ENCODE measurements around the gene SPOCK1. TPM values are rescaled to one million over a fixed set of nuclear protein-coding genes. Genes with fewer than 3 reads are reported as not detected.
"Not testable (repeated sequence)": the region's sequence is repeated elsewhere in the genome, so short reads cannot be mapped to it uniquely, and the experiment has no call there.

The SPOCK1 gene
- total RNA-seq, 1 donor from 2014 or later = 900 TPM

DNA sequence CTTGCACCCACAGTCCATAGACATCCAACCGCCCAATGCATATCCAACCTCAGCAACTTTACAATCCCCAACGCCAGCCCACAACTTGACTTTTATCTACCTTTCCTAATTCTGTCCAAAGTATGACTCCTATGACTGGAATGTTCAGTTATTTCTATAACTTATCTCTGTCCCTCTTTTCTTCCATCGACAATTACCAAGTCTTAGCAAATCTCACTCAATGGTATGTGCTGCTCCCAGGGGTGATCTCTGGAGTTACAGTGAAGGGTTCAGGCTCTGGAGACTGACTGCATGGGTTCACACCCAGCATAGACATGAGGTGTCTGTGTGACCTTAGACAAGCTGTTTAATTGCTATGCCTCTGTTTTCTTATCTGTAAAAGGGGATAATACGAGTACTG is 106.9 kb downstream of the SPOCK1 start:
- Mint-ChIP-seq H3K4me3 (ENCODE audit: unreplicated experiment) (no peak overlapping the region), H3K27ac (ENCODE audit: unreplicated experiment) (no peak overlapping the region), H3K27me3 (ENCODE audit: unreplicated experiment) (no peaks in the 10 kb centered on the region), H3K36me3 (ENCODE audit: unreplicated experiment) (peaks cover 2% of the 10 kb centered on the region), H3K9me3 (ENCODE audit: unreplicated experiment) (no peaks in the 10 kb centered on the region), H3K4me1 (ENCODE audit: unreplicated experiment) (peaks cover 11% of the 10 kb centered on the region)
- DNase-seq (ENCODE audit: extremely low spot score, unreplicated experiment) = no peak
- no peak for TF ChIP-seq CTCF (IDR thresholded peaks at IDR 0.05)

- not testable (repeated sequence) for DNase-seq (ENCODE audit: extremely low spot score, unreplicated experiment); H3K4me3 Mint-ChIP-seq (ENCODE audit: unreplicated experiment); H3K27ac Mint-ChIP-seq (ENCODE audit: unreplicated experiment); H3K27me3 Mint-ChIP-seq (ENCODE audit: unreplicated experiment); H3K9me3 Mint-ChIP-seq (ENCODE audit: unreplicated experiment)
- peaks cover 10% of the 10 kb centered on the region for H3K36me3 Mint-ChIP-seq (ENCODE audit: unreplicated experiment)
- H3K4me1 Mint-ChIP-seq (ENCODE audit: unreplicated experiment) = peaks cover 11% of the 10 kb centered on the region
Measured at GRCh38 chr5:137391044-137391443, 108.1 kb downstream of the SPOCK1 start.

GRCh38 chr5:137389042-137389441 is 110.1 kb downstream of the SPOCK1 start:
- DNase-seq (ENCODE audit: extremely low spot score, unreplicated experiment) = no peak
- H3K4me3 Mint-ChIP-seq (ENCODE audit: unreplicated experiment) = no peak overlapping the region
- TF ChIP-seq CTCF (IDR thresholded peaks at IDR 0.05) = no peak
- H3K27ac Mint-ChIP-seq (ENCODE audit: unreplicated experiment) = no peak overlapping the region
- H3K27me3 Mint-ChIP-seq (ENCODE audit: unreplicated experiment) = no peaks in the 10 kb centered on the region
- H3K36me3 Mint-ChIP-seq (ENCODE audit: unreplicated experiment) = peaks cover 12% of the 10 kb centered on the region
- peaks cover 19% of the 10 kb centered on the region for H3K9me3 Mint-ChIP-seq (ENCODE audit: unreplicated experiment)
- peaks cover 6% of the 10 kb centered on the region for H3K4me1 Mint-ChIP-seq (ENCODE audit: unreplicated experiment)

DNA sequence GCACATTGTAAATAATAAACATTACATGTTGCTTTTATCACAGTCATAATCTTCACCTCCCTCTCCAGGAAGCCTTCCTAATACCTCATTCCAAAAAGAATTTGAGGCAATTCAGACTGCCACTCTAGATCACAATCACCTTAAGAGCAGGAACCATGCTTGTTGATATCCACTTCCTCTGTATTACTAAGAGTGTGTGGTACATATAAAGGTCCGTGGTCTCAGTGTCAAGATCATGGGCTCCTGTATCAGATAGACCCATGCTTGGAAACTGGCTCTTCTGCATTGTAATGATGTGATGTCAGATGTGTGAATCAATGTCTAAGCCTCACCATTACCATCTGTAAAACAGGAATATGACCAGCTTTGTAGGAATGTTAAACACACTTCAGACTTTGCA is 114.1 kb downstream of the SPOCK1 start:
- Mint-ChIP-seq H3K4me3 (ENCODE audit: unreplicated experiment) (no peak overlapping the region), H3K9me3 (ENCODE audit: unreplicated experiment) (peaks cover 26% of the 10 kb centered on the region), H3K27ac (ENCODE audit: unreplicated experiment) (no peak overlapping the region), H3K4me1 (ENCODE audit: unreplicated experiment) (peaks cover 5% of the 10 kb centered on the region), H3K27me3 (ENCODE audit: unreplicated experiment) (no peaks in the 10 kb centered on the region), H3K36me3 (ENCODE audit: unreplicated experiment) (peaks cover 18% of the 10 kb centered on the region)
- no peak for TF ChIP-seq CTCF (IDR thresholded peaks at IDR 0.05)
- no peak for DNase-seq (ENCODE audit: extremely low spot score, unreplicated experiment)

- H3K36me3 Mint-ChIP-seq (ENCODE audit: unreplicated experiment) = peaks cover 18% of the 10 kb centered on the region
- H3K4me1 Mint-ChIP-seq (ENCODE audit: unreplicated experiment) = peaks cover 10% of the 10 kb centered on the region
- H3K27me3 Mint-ChIP-seq (ENCODE audit: unreplicated experiment) = no peaks in the 10 kb centered on the region
- no peak overlapping the region for H3K4me3 Mint-ChIP-seq (ENCODE audit: unreplicated experiment)
- peaks cover 26% of the 10 kb centered on the region for H3K9me3 Mint-ChIP-seq (ENCODE audit: unreplicated experiment)
- no peak overlapping the region for H3K27ac Mint-ChIP-seq (ENCODE audit: unreplicated experiment)
- no peak for DNase-seq (ENCODE audit: extremely low spot score, unreplicated experiment)
- TF ChIP-seq CTCF (IDR thresholded peaks at IDR 0.05) = no peak
Measured at GRCh38 chr5:137383909-137384308, 115.2 kb downstream of the SPOCK1 start.

DNA sequence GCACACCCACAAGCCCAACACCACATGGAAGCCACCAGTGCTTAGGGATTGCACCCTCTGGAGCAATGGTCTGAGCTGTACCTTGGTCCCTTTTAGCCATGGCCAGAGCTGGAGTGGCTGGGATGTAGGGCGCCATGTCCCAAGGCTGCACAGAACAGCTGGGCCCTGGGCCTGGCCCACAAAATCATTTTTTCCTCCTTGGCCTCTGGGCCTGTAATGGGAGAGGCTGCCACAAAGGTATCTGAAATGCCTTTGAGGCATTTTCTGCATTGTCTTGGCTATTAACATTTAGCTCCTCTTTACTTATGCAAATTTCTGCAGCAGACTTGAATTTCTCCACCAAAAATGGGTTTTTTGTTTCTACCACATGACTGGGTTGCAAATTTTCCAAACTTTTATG is 117.6 kb downstream of the SPOCK1 start:
- no peaks in the 10 kb centered on the region for H3K27me3 Mint-ChIP-seq (ENCODE audit: unreplicated experiment)
- H3K36me3 Mint-ChIP-seq (ENCODE audit: unreplicated experiment) = peaks cover 18% of the 10 kb centered on the region
- no peak for DNase-seq (ENCODE audit: extremely low spot score, unreplicated experiment)
- H3K4me3 Mint-ChIP-seq (ENCODE audit: unreplicated experiment) = no peak overlapping the region
- H3K27ac Mint-ChIP-seq (ENCODE audit: unreplicated experiment) = no peak overlapping the region
- TF ChIP-seq CTCF (IDR thresholded peaks at IDR 0.05) = no peak
- peaks cover 26% of the 10 kb centered on the region for H3K4me1 Mint-ChIP-seq (ENCODE audit: unreplicated experiment)
- H3K9me3 Mint-ChIP-seq (ENCODE audit: unreplicated experiment) = peaks cover 23% of the 10 kb centered on the region

Measured in osteocyte (in vitro differentiated cells).